ENCODE results near the gene AACS.
"Not testable (repeated sequence)": the region's sequence is repeated elsewhere in the genome, so short reads cannot be mapped to it uniquely, and the experiment has no call there.

The AACS gene

GRCh38 chr12:125092108-125092871, 27.1 kb downstream of the AACS start:
- DNase-seq (ENCODE audit: low spot score), result no peak

GRCh38 chr12:125092872-125093680, 27.8 kb downstream of the AACS start:
- DNase-seq (ENCODE audit: low spot score), result no peak

- no peak for DNase-seq (ENCODE audit: low spot score)
Observed at GRCh38 chr12:125093681-125094330, 28.6 kb downstream of the AACS start.

- no peak for DNase-seq (ENCODE audit: low spot score)
Observed at GRCh38 chr12:125096894-125097293, 31.7 kb downstream of the AACS start.

GRCh38 chr12:125097427-125097826, 32.2 kb downstream of the AACS start:
- no peak for DNase-seq (ENCODE audit: low spot score)

- DNase-seq (ENCODE audit: low spot score), result no peak
Observed at GRCh38 chr12:125098676-125099408, 33.6 kb downstream of the AACS start.

- DNase-seq (ENCODE audit: low spot score), result no peak
Observed at GRCh38 chr12:125099409-125099782, 34.2 kb downstream of the AACS start.

- DNase-seq (ENCODE audit: low spot score), result no peak
Observed at GRCh38 chr12:125100551-125101434, 35.6 kb downstream of the AACS start.

GRCh38 chr12:125104982-125105381, 39.7 kb downstream of the AACS start:
- DNase-seq (ENCODE audit: low spot score), result no peak

- no peak for DNase-seq (ENCODE audit: low spot score)
Observed at GRCh38 chr12:125105600-125105999, 40.4 kb downstream of the AACS start.

- no peak for DNase-seq (ENCODE audit: low spot score)
Observed at GRCh38 chr12:125110641-125111360, 45.6 kb downstream of the AACS start.

GRCh38 chr12:125111403-125111802, 46.2 kb downstream of the AACS start:
- DNase-seq (ENCODE audit: low spot score), result no peak

- DNase-seq (ENCODE audit: low spot score), result not testable (repeated sequence)
Observed at GRCh38 chr12:125112614-125113013, 47.4 kb downstream of the AACS start.

- DNase-seq (ENCODE audit: low spot score), result no peak
Observed at GRCh38 chr12:125113263-125113662, 48.0 kb downstream of the AACS start.

- DNase-seq (ENCODE audit: low spot score), result no peak
Observed at GRCh38 chr12:125113789-125114188, 48.6 kb downstream of the AACS start.

GRCh38 chr12:125114365-125115141, 49.3 kb downstream of the AACS start:
- DNase-seq (ENCODE audit: low spot score), result no peak

GRCh38 chr12:125120566-125120965, 55.3 kb downstream of the AACS start:
- no peak for DNase-seq (ENCODE audit: low spot score)

- no peak for DNase-seq (ENCODE audit: low spot score)
Observed at GRCh38 chr12:125121106-125121505, 55.9 kb downstream of the AACS start.

- no peak for DNase-seq (ENCODE audit: low spot score)
Observed at GRCh38 chr12:125122668-125123067, 57.4 kb downstream of the AACS start.
